IPS-11a (cell line): Measurements from ENCODE around the gene NBAS.
"Not testable (repeated sequence)": the region's sequence is repeated elsewhere in the genome, so short reads cannot be mapped to it uniquely, and the experiment has no call there.

Experiments used
- H3K4me3 ChIP-seq: one replicate; pipeline ENCODE4 v1.5.1; 2013; ENCODE audit warnings: low read depth, low read length, control low read depth

NBAS gene

GRCh38 chr2:15238028-15238427 lies 323.1 kb downstream of the NBAS start:
- no peak overlapping the region for H3K4me3 ChIP-seq

GRCh38 chr2:15230599-15231192 lies 330.4 kb downstream of the NBAS start:
- no peak overlapping the region for H3K4me3 ChIP-seq

GRCh38 chr2:15226661-15227060 lies 334.5 kb downstream of the NBAS start:
- H3K4me3 ChIP-seq, result no peak overlapping the region

- H3K4me3 ChIP-seq, result no peak overlapping the region
These were observed 336.0 kb downstream of the NBAS start for GRCh38 chr2:15225131-15225530.

GRCh38 chr2:15224641-15225040 lies 336.5 kb downstream of the NBAS start:
- no peak overlapping the region for H3K4me3 ChIP-seq

- no peak overlapping the region for H3K4me3 ChIP-seq
These were observed 337.2 kb downstream of the NBAS start for GRCh38 chr2:15223887-15224286.

- no peak overlapping the region for H3K4me3 ChIP-seq
These were observed 338.3 kb downstream of the NBAS start for GRCh38 chr2:15222856-15223255.

GRCh38 chr2:15220603-15221002 lies 340.5 kb downstream of the NBAS start:
- H3K4me3 ChIP-seq, result no peak overlapping the region

- no peak overlapping the region for H3K4me3 ChIP-seq
These were observed 342.6 kb downstream of the NBAS start for GRCh38 chr2:15218423-15219086.

GRCh38 chr2:15212249-15212648 lies 348.9 kb downstream of the NBAS start:
- no peak overlapping the region for H3K4me3 ChIP-seq

GRCh38 chr2:15210542-15210941 lies 350.6 kb downstream of the NBAS start:
- H3K4me3 ChIP-seq, result not testable (repeated sequence)

- H3K4me3 ChIP-seq, result no peak overlapping the region
These were observed 354.7 kb downstream of the NBAS start for GRCh38 chr2:15206419-15206818.

GRCh38 chr2:15205562-15205961 lies 355.6 kb downstream of the NBAS start:
- no peak overlapping the region for H3K4me3 ChIP-seq

- H3K4me3 ChIP-seq, result no peak overlapping the region
These were observed 360.1 kb downstream of the NBAS start for GRCh38 chr2:15201009-15201408.

- no peak overlapping the region for H3K4me3 ChIP-seq
These were observed 360.6 kb downstream of the NBAS start for GRCh38 chr2:15200581-15200980.

- H3K4me3 ChIP-seq, result no peak overlapping the region
These were observed 363.1 kb downstream of the NBAS start for GRCh38 chr2:15198051-15198450.

- no peak overlapping the region for H3K4me3 ChIP-seq
These were observed 365.3 kb downstream of the NBAS start for GRCh38 chr2:15195813-15196212.

GRCh38 chr2:15191789-15192188 lies 369.3 kb downstream of the NBAS start:
- no peak overlapping the region for H3K4me3 ChIP-seq

GRCh38 chr2:15189216-15189615 lies 371.9 kb downstream of the NBAS start:
- H3K4me3 ChIP-seq, result no peak overlapping the region

GRCh38 chr2:15187702-15188101 lies 373.4 kb downstream of the NBAS start:
- no peak overlapping the region for H3K4me3 ChIP-seq

GRCh38 chr2:15186118-15186517 lies 375.0 kb downstream of the NBAS start:
- no peak overlapping the region for H3K4me3 ChIP-seq

- no peak overlapping the region for H3K4me3 ChIP-seq
These were observed 376.6 kb downstream of the NBAS start for GRCh38 chr2:15184491-15184890.

GRCh38 chr2:15182275-15182674 lies 378.9 kb downstream of the NBAS start:
- H3K4me3 ChIP-seq, result no peak overlapping the region
